HepG2 (cell line): ENCODE measurements around the gene APBB3. TPM values are rescaled to one million over a fixed set of nuclear protein-coding genes. Genes with fewer than 3 reads are reported as not detected.

ENCODE experiments used
- ARNTL ChIP-seq: sonication (generic); formaldehyde crosslinking; IDR thresholded peaks from 2 replicates; pipeline ENCODE4 v1.4.0; 2020; ENCODE audit warnings: mild to moderate bottlenecking, missing genetic modification reagents
- CBX5 ChIP-seq: sonication (generic); formaldehyde crosslinking; IDR thresholded peaks from 2 replicates; pipeline ENCODE4 v1.4.0; 2020; ENCODE audit warnings: missing genetic modification reagents, borderline replicate concordance
- CREBL2 ChIP-seq: sonication (generic); formaldehyde crosslinking; IDR thresholded peaks from 2 replicates; pipeline ENCODE4 v1.8.1; 2023; ENCODE audit warnings: missing genetic modification reagents, mild to moderate bottlenecking, borderline replicate concordance
- FIP1L1 ChIP-seq: fragments of 200-400 bp; formaldehyde crosslinking; IDR thresholded peaks from 2 replicates; pipeline ENCODE4 v1.6.1; 2018; ENCODE audit warnings: low read depth, mild to moderate bottlenecking, low read length, moderate library complexity, borderline replicate concordance; ENCODE audit not compliant: insufficient read depth
- GATAD2A ChIP-seq: IDR thresholded peaks from 2 replicates; pipeline ENCODE4 v1.6.1; 2016
- HES4 ChIP-seq: sonication (generic); formaldehyde crosslinking; IDR thresholded peaks from 2 replicates; pipeline ENCODE4 v1.9.0; 2021; ENCODE audit warnings: mild to moderate bottlenecking, missing genetic modification reagents, borderline replicate concordance
- HOXD1 ChIP-seq: sonication (generic); formaldehyde crosslinking; IDR thresholded peaks from 2 replicates; pipeline ENCODE4 v1.5.0; 2020; ENCODE audit warnings: missing genetic modification reagents
- KAT7 ChIP-seq: IDR thresholded peaks from 2 replicates; pipeline ENCODE4 v1.6.1; 2018; ENCODE audit warnings: borderline replicate concordance, missing compliant biosample characterization
- KLF6 ChIP-seq: IDR thresholded peaks from 2 replicates; pipeline ENCODE4 v1.8.0; 2016; ENCODE audit warnings: missing biosample characterization, missing genetic modification reagents
- NR2F6 ChIP-seq, 2 experiments: IDR thresholded peaks; 2 replicates each; pipeline ENCODE4 v1.6.1; 2016; ENCODE audit warnings: antibody characterized with exemption in 1 of 2, mild to moderate bottlenecking in 1 of 2
- PBX2 ChIP-seq: IDR thresholded peaks from 2 replicates; pipeline ENCODE4 v1.6.1; 2016; ENCODE audit warnings: control low read depth
- RCOR2 ChIP-seq: IDR thresholded peaks from 2 replicates; pipeline ENCODE4 v1.6.1; 2016; ENCODE audit warnings: missing biosample characterization, missing genetic modification reagents
- RXRB ChIP-seq: IDR thresholded peaks from 2 replicates; pipeline ENCODE4 v1.6.1; 2016; ENCODE audit warnings: borderline replicate concordance, missing genetic modification reagents, missing compliant biosample characterization
- YY1 ChIP-seq: IDR thresholded peaks from 2 replicates; pipeline ENCODE4 v1.6.1; 2011; ENCODE audit warnings: low read length, low read depth, moderate library complexity, mild to moderate bottlenecking; ENCODE audit not compliant: insufficient read depth, insufficient replicate concordance
- ZNF180 ChIP-seq: sonication (generic); formaldehyde crosslinking; IDR thresholded peaks from 2 replicates; pipeline ENCODE4 v1.4.0; 2020; ENCODE audit warnings: low read depth, missing genetic modification reagents, borderline replicate concordance
- ZNF33B ChIP-seq: sonication (generic); formaldehyde crosslinking; IDR thresholded peaks from 2 replicates; pipeline ENCODE4 v1.5.1; 2020; ENCODE audit warnings: mild to moderate bottlenecking, missing genetic modification reagents
- ZNF484 ChIP-seq: sonication (generic); formaldehyde crosslinking; IDR thresholded peaks from 2 replicates; pipeline ENCODE4 v1.5.1; 2020; ENCODE audit warnings: mild to moderate bottlenecking, low read depth, missing genetic modification reagents, borderline replicate concordance
- ZNF878 ChIP-seq: sonication (generic); formaldehyde crosslinking; IDR thresholded peaks from 2 replicates; pipeline ENCODE4 v1.8.1; 2023; ENCODE audit warnings: mild to moderate bottlenecking, missing genetic modification reagents, moderate library complexity
- polyA plus RNA-seq, 8 experiments: library from polyadenylated mRNA; depleted of rRNA in 3 of 8; stranded (reverse) in 7 of 8; unstranded in 1 of 8; fragments of >200 nt; fragmentation: Illumina TruSeq in 4 of 8; extraction: Trizol in 4 of 8; gene quantifications; 2 replicates each; pipeline versions ENCODE4 v1.2.1 to v1.2.3, GENCODE V29; 2011 to 2016; ENCODE audit warnings: low read depth in 4 of 8, missing spikeins in 1 of 8, mixed read lengths in 1 of 8; ENCODE audit not compliant: insufficient read depth in 1 of 8
- total RNA-seq, 5 experiments: library from RNA; depleted of rRNA; stranded (reverse); fragments of >200 nt; fragmentation: Illumina TruSeq; extraction: Trizol; gene quantifications; 2 replicates each; pipeline ENCODE4 v1.2.3, GENCODE V29; 2016; ENCODE audit warnings: low read depth in 1 of 5
- TF ChIP-seq, protein P1 (sequence below): IDR thresholded peaks from 2 replicates; pipeline ENCODE4 v1.4.0; 2020; ENCODE audit warnings: mild to moderate bottlenecking, missing genetic modification reagents
- TF ChIP-seq, protein P2 (sequence below): sonication (generic); formaldehyde crosslinking; IDR thresholded peaks from 2 replicates; pipeline ENCODE4 v1.5.1; 2020; ENCODE audit warnings: mild to moderate bottlenecking, missing genetic modification reagents

APBB3 gene
- total and polyA plus RNA-seq, 2 of the 13 experiments (the other 11 are each of a cell fraction or from before 2014, with no cell fraction given): 0.38 to 0.78 TPM

- TF ChIP-seq FIP1L1 (no peak), NR2F6 (IDR thresholded peaks at IDR 0.05) (peak; percentile 55), NR2F6 (CRISPR knock-in tag; IDR thresholded peaks at IDR 0.05) (peak; percentile 70), ARNTL (CRISPR knock-in tag) (no peak), HES4 (CRISPR knock-in tag) (no peak), RXRB (CRISPR knock-in tag) (peak; percentile 99), KAT7 (0 out of 2 replicates have a peak, but pooled peaks have one; percentile 45), ZNF878 (CRISPR knock-in tag) (peak; percentile 40; the same call in 1 of the 2 replicates), PBX2 (CRISPR knock-in tag) (no peak), ZNF484 (CRISPR knock-in tag) (no peak), ZNF33B (CRISPR knock-in tag) (no peak), KLF6 (peak; percentile 64; the same call in 1 of the 2 replicates), CBX5 (no peak), GATAD2A (peak; percentile 96), RCOR2 (peak; percentile 81), CREBL2 (CRISPR knock-in tag) (no peak), HOXD1 (CRISPR knock-in tag) (peak; percentile 70; the same call in 1 of the 2 replicates), ZNF180 (no peak), YY1 (no peak)
- TF ChIP-seq, protein P1, sequence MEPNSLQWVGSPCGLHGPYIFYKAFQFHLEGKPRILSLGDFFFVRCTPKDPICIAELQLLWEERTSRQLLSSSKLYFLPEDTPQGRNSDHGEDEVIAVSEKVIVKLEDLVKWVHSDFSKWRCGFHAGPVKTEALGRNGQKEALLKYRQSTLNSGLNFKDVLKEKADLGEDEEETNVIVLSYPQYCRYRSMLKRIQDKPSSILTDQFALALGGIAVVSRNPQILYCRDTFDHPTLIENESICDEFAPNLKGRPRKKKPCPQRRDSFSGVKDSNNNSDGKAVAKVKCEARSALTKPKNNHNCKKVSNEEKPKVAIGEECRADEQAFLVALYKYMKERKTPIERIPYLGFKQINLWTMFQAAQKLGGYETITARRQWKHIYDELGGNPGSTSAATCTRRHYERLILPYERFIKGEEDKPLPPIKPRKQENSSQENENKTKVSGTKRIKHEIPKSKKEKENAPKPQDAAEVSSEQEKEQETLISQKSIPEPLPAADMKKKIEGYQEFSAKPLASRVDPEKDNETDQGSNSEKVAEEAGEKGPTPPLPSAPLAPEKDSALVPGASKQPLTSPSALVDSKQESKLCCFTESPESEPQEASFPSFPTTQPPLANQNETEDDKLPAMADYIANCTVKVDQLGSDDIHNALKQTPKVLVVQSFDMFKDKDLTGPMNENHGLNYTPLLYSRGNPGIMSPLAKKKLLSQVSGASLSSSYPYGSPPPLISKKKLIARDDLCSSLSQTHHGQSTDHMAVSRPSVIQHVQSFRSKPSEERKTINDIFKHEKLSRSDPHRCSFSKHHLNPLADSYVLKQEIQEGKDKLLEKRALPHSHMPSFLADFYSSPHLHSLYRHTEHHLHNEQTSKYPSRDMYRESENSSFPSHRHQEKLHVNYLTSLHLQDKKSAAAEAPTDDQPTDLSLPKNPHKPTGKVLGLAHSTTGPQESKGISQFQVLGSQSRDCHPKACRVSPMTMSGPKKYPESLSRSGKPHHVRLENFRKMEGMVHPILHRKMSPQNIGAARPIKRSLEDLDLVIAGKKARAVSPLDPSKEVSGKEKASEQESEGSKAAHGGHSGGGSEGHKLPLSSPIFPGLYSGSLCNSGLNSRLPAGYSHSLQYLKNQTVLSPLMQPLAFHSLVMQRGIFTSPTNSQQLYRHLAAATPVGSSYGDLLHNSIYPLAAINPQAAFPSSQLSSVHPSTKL (CRISPR knock-in tag): peak; percentile 95
- TF ChIP-seq, protein P2, sequence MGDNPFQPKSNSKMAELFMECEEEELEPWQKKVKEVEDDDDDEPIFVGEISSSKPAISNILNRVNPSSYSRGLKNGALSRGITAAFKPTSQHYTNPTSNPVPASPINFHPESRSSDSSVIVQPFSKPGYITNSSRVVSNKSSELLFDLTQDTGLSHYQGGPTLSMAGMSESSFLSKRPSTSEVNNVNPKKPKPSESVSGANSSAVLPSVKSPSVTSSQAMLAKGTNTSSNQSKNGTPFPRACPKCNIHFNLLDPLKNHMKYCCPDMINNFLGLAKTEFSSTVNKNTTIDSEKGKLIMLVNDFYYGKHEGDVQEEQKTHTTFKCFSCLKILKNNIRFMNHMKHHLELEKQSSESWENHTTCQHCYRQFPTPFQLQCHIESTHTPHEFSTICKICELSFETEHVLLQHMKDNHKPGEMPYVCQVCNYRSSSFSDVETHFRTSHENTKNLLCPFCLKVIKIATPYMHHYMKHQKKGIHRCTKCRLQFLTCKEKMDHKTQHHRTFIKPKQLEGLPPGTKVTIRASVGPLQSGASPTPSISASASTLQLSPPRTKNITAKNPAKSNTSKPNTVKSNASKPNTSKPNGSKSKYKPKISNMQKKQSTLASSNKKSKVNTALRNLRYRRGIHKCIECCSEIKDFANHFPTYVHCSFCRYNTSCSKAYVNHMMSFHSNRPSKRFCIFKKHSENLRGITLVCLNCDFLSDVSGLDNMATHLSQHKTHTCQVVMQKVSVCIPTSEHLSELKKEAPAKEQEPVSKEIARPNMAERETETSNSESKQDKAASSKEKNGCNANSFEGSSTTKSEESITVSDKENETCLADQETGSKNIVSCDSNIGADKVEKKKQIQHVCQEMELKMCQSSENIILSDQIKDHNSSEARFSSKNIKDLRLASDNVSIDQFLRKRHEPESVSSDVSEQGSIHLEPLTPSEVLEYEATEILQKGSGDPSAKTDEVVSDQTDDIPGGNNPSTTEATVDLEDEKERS (CRISPR knock-in tag): 0 out of 2 replicates have a peak, but pooled peaks have one; percentile 42
These were observed 42.6 kb upstream of the APBB3 start (continued) for GRCh38 chr5:140607031-140607430.
